ENCODE data around the gene FAM117B.
"Not testable (repeated sequence)": the region's sequence is repeated elsewhere in the genome, so short reads cannot be mapped to it uniquely, and the experiment has no call there.

FAM117B gene

GRCh38 chr2:202763916-202764315, 129.1 kb downstream of the FAM117B start:
- DNase-seq = no peak

GRCh38 chr2:202764991-202765390, 130.2 kb downstream of the FAM117B start:
- DNase-seq = no peak

- DNase-seq = no peak
Observed at GRCh38 chr2:202765436-202765835, 130.7 kb downstream of the FAM117B start.

- DNase-seq = no peak
Observed at GRCh38 chr2:202768273-202768672, 133.5 kb downstream of the FAM117B start.

GRCh38 chr2:202769201-202769600, 134.4 kb downstream of the FAM117B start:
- DNase-seq = no peak

- no peak for DNase-seq
Observed at GRCh38 chr2:202771336-202771735, 136.6 kb downstream of the FAM117B start.

- no peak for DNase-seq
Observed at GRCh38 chr2:202771741-202772460, 137.1 kb downstream of the FAM117B start.

- no peak for DNase-seq
Observed at GRCh38 chr2:202773301-202773973, 138.7 kb downstream of the FAM117B start.

GRCh38 chr2:202774104-202774503, 139.3 kb downstream of the FAM117B start:
- DNase-seq = no peak

GRCh38 chr2:202778217-202778616, 143.4 kb downstream of the FAM117B start:
- DNase-seq = no peak

- DNase-seq = no peak
Observed at GRCh38 chr2:202780514-202781021, 145.8 kb downstream of the FAM117B start.

- DNase-seq = no peak
Observed at GRCh38 chr2:202782940-202783558, 148.3 kb downstream of the FAM117B start.

- no peak for DNase-seq
Observed at GRCh38 chr2:202786842-202787241, 152.1 kb downstream of the FAM117B start.

GRCh38 chr2:202790676-202791075, 155.9 kb downstream of the FAM117B start:
- no peak for DNase-seq

- no peak for DNase-seq
Observed at GRCh38 chr2:202797944-202798343, 163.2 kb downstream of the FAM117B start.

GRCh38 chr2:202805911-202806310, 171.1 kb downstream of the FAM117B start:
- not testable (repeated sequence) for DNase-seq

GRCh38 chr2:202807431-202808138, 172.8 kb downstream of the FAM117B start:
- not testable (repeated sequence) for DNase-seq

- no peak for DNase-seq
Observed at GRCh38 chr2:202808754-202809153, 174.0 kb downstream of the FAM117B start.

- DNase-seq = no peak
Observed at GRCh38 chr2:202813387-202813786, 178.6 kb downstream of the FAM117B start.

GRCh38 chr2:202814226-202814625, 179.5 kb downstream of the FAM117B start:
- no peak for DNase-seq

GRCh38 chr2:202815548-202816360, 181.0 kb downstream of the FAM117B start:
- DNase-seq = no peak

- DNase-seq = no peak
Observed at GRCh38 chr2:202817771-202818170, 183.0 kb downstream of the FAM117B start.
